Pulmonary artery endothelial cell (primary cell): ENCODE results near the gene CHMP4B. TPM values are rescaled to one million over a fixed set of nuclear protein-coding genes. Genes with fewer than 3 reads are reported as not detected.
"Not testable (repeated sequence)": the region's sequence is repeated elsewhere in the genome, so short reads cannot be mapped to it uniquely, and the experiment has no call there.

Experiments
- DNase-seq: peaks from one replicate; pipeline ENCODE4 v3.0.0-alpha.2; 2011; ENCODE audit warnings: low read depth, low spot score
- total RNA-seq: library from RNA; depleted of rRNA; stranded (reverse); fragments of >200 nt; gene quantifications from 2 replicates; pipeline ENCODE4 v1.2.3, GENCODE V29; 2014

CHMP4B gene
- total RNA-seq, 1 donor from 2014 or later = 52.8 TPM

- no peak for DNase-seq
Measured at GRCh38 chr20:33789858-33790182, 21.3 kb upstream of the CHMP4B start.

GRCh38 chr20:33790566-33790965, 20.6 kb upstream of the CHMP4B start:
- no peak for DNase-seq

- no peak for DNase-seq
Measured at GRCh38 chr20:33791021-33791420, 20.1 kb upstream of the CHMP4B start.

- no peak for DNase-seq
Measured at GRCh38 chr20:33791540-33791939, 19.6 kb upstream of the CHMP4B start.

- no peak for DNase-seq
Measured at GRCh38 chr20:33791959-33792597, 19.1 kb upstream of the CHMP4B start.

GRCh38 chr20:33792598-33792989, 18.6 kb upstream of the CHMP4B start:
- DNase-seq = not testable (repeated sequence)

- no peak for DNase-seq
Measured at GRCh38 chr20:33793011-33793931, 17.9 kb upstream of the CHMP4B start.

- DNase-seq = no peak
Measured at GRCh38 chr20:33796263-33796906, 14.8 kb upstream of the CHMP4B start.

- no peak for DNase-seq
Measured at GRCh38 chr20:33796907-33797544, 14.1 kb upstream of the CHMP4B start.

- no peak for DNase-seq
Measured at GRCh38 chr20:33798444-33798843, 12.7 kb upstream of the CHMP4B start.

GRCh38 chr20:33803921-33804337, 7.2 kb upstream of the CHMP4B start:
- DNase-seq = no peak

GRCh38 chr20:33808388-33808787, 2.8 kb upstream of the CHMP4B start:
- DNase-seq = no peak

GRCh38 chr20:33810259-33810658, 889 bp upstream of the CHMP4B start:
- no peak for DNase-seq

GRCh38 chr20:33811776-33812151, 616 bp downstream of the CHMP4B start:
- DNase-seq = no peak

GRCh38 chr20:33812152-33812849, 1.2 kb downstream of the CHMP4B start:
- peak; percentile 65 for DNase-seq

- no peak for DNase-seq
Measured at GRCh38 chr20:33812908-33813462, 1.8 kb downstream of the CHMP4B start.

GRCh38 chr20:33814238-33814712, 3.1 kb downstream of the CHMP4B start:
- no peak for DNase-seq

GRCh38 chr20:33815671-33816070, 4.5 kb downstream of the CHMP4B start:
- DNase-seq = no peak

- DNase-seq = no peak
Measured at GRCh38 chr20:33816191-33816590, 5.0 kb downstream of the CHMP4B start.

- DNase-seq = no peak
Measured at GRCh38 chr20:33817411-33817810, 6.3 kb downstream of the CHMP4B start.

- no peak for DNase-seq
Measured at GRCh38 chr20:33819456-33819855, 8.3 kb downstream of the CHMP4B start.
